Type B pancreatic cell (in vitro differentiated cells): Measurements from ENCODE around the gene DEFB121. TPM values are rescaled to one million over a fixed set of nuclear protein-coding genes. Genes with fewer than 3 reads are reported as not detected.
A peak's percentile ranks its signal among the peaks of the same experiment; 100 is the strongest.

ENCODE experiments used
- DNase-seq: peaks from one replicate; pipeline ENCODE4 v3.0.0; 2021; ENCODE audit warnings: mixed read lengths; ENCODE audit not compliant: unreplicated experiment; ENCODE audit errors: extremely low spot score
- H3K27ac Mint-ChIP-seq: 2 replicates; pipeline ENCODE4 v1.8.0; 2021; ENCODE audit warnings: mild to moderate bottlenecking, mixed read lengths
- H3K27me3 Mint-ChIP-seq: 2 replicates; pipeline ENCODE4 v1.8.0; 2021; ENCODE audit warnings: mixed read lengths
- H3K36me3 Mint-ChIP-seq: 2 replicates; pipeline ENCODE4 v1.8.0; 2021; ENCODE audit warnings: mixed read lengths
- H3K4me1 Mint-ChIP-seq: one replicate; pipeline ENCODE4 v1.8.0; 2021; ENCODE audit warnings: mixed read lengths; ENCODE audit not compliant: unreplicated experiment
- H3K4me3 Mint-ChIP-seq: 2 replicates; pipeline ENCODE4 v1.8.0; 2021; ENCODE audit warnings: mild to moderate bottlenecking, mixed read lengths
- H3K9me3 Mint-ChIP-seq: 2 replicates; pipeline ENCODE4 v1.8.0; 2021; ENCODE audit warnings: mixed read lengths
- long read RNA-seq: library from polyadenylated mRNA; unstranded; transcript quantifications from one replicate; pipeline ENCODE4 v2.0.0, GENCODE V29; 2020
- total RNA-seq: library from RNA; stranded (reverse); gene quantifications from 2 replicates; pipeline ENCODE4 v1.2.1, GENCODE V29; 2021; ENCODE audit warnings: low replicate concordance
- TF ChIP-seq, protein P1 (sequence below): fragments of 200-600 bp; sonication (generic); conservative IDR thresholded peaks from 2 replicates; pipeline ENCODE4 v1.5.0; 2021; ENCODE audit warnings: antibody characterized with exemption, mild to moderate bottlenecking

DEFB121 gene, protein sequence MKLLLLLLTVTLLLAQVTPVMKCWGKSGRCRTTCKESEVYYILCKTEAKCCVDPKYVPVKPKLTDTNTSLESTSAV
- total RNA-seq, result not detected in 2 replicates
- long read RNA-seq, result 0 reads

DNA sequence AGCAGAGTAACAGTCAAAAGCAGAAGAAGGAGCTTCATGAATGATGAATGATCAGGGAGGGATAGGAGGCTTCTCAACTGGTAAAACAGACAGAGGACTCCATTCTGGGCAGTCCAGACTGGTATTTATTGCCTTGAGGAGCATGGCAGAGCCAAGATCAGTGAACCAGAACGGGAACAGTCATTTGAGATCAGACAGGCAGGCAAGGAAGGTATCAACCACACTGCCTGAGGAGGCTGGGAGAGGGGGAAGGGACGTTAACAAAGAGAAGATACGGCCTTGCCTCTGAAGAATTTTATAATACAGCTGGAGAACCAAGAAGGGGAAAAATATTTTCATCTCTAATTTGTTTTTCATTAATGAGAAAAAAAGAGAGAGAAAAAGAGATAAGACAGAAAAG lies at the start of gene DEFB121:
DEFB121 (minus strand) TSS at position 101 of the 400 bp plus-strand sequence; CDS start at position 38, 63 bp downstream.
- Mint-ChIP-seq H3K9me3 (peaks cover 5% of the 10 kb centered on the region), H3K4me3 (no peak within 1 kb of the TSS), H3K36me3 (no peaks in the 10 kb centered on the region), H3K27ac (no peak within 1 kb of the TSS), H3K27me3 (no peaks in the 10 kb centered on the region), H3K4me1 (no peaks in the 10 kb centered on the region)
- DNase-seq, result no peak
- TF ChIP-seq, protein P1, sequence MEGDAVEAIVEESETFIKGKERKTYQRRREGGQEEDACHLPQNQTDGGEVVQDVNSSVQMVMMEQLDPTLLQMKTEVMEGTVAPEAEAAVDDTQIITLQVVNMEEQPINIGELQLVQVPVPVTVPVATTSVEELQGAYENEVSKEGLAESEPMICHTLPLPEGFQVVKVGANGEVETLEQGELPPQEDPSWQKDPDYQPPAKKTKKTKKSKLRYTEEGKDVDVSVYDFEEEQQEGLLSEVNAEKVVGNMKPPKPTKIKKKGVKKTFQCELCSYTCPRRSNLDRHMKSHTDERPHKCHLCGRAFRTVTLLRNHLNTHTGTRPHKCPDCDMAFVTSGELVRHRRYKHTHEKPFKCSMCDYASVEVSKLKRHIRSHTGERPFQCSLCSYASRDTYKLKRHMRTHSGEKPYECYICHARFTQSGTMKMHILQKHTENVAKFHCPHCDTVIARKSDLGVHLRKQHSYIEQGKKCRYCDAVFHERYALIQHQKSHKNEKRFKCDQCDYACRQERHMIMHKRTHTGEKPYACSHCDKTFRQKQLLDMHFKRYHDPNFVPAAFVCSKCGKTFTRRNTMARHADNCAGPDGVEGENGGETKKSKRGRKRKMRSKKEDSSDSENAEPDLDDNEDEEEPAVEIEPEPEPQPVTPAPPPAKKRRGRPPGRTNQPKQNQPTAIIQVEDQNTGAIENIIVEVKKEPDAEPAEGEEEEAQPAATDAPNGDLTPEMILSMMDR, result no peak

DNA sequence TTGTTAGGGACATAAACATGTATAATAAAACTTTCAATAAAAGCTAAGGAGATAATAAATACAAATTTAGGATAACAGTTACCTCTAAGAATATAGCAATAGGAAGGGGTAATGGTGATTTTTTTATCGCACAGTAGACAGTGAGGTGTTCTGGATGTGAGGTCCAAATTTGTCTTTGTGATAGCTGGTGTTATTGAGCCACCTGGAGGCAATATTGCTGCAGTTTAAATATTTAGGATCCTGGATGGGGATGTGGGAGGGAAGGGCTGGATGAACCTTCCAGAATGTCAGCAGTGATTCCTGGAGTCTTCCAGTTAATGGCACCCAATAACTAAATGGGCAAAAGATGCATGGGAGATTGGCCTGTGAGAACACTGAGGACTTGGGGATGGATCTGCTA lies 48.3 kb upstream of the DEFB121 start:
- Mint-ChIP-seq H3K27me3 (peaks cover 3% of the 10 kb centered on the region), H3K4me3 (no peak overlapping the region), H3K27ac (no peak overlapping the region), H3K4me1 (no peaks in the 10 kb centered on the region), H3K9me3 (no peaks in the 10 kb centered on the region), H3K36me3 (no peaks in the 10 kb centered on the region)
- TF ChIP-seq, protein P1, result no peak
- no peak for DNase-seq

DNA sequence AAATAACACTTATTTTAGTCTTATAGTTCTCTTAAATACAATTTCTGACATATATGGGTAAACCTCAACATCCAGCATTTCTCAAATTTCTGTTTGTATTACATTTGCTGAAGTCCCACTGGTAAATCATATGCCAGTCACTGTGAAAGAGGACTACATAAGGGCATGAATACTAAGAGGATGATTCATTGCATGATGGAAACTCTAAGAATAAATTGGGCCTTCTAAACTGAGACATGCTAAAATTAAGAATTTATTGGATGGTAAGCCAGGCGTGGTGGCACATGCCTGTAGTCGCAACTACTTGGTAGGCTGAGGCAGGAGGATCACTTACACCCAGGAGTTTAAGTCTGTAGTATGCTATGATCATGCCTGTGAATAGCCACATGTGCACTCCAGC lies 46.6 kb upstream of the DEFB121 start:
- Mint-ChIP-seq H3K9me3 (no peaks in the 10 kb centered on the region), H3K36me3 (no peaks in the 10 kb centered on the region), H3K4me3 (no peak overlapping the region), H3K4me1 (no peaks in the 10 kb centered on the region), H3K27ac (no peak overlapping the region), H3K27me3 (no peaks in the 10 kb centered on the region)
- DNase-seq, result peak; percentile 24
- TF ChIP-seq, protein P1, result no peak

DNA sequence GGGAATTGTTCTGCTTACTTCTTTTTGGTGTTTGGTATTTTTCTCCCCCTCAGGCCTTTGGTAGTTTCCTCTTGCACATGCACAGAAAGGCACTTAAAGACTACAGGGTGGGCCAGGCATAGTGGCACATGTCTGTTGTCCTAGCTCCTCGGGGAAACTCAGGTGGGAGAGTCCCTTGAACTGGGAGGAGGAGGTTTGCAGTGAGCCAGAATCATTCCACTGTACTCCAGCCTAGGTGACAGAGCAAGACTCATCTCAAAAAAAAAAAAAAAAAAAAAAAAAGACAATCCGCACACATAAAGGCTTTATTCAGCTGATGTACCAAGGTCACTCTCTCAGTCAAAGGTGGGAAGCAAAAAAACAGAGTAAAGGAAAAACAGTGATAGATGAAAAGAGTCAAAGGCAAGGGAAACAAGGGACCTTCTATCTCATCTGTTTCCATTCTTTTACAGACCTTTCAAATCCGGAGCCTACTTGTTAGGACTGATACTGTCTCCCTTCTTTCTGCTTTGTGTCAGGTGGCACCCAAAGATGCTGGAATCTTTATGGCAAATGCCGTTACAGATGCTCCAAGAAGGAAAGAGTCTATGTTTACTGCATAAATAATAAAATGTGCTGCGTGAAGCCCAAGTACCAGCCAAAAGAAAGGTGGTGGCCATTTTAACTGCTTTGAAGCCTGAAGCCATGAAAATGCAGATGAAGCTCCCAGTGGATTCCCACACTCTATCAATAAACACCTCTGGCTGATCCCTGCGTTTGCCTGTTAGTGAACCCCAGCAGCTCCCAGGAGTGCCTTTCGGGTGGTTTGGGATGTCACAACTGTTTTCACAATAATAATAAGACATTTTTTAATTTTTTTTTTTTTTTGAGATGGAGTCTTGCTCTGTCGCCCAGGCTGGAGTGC lies 43.7 kb upstream of the DEFB121 start:
- DNase-seq, result peak; percentile 31
- Mint-ChIP-seq H3K4me1 (no peaks in the 10 kb centered on the region), H3K36me3 (no peaks in the 10 kb centered on the region), H3K27ac (no peak overlapping the region), H3K9me3 (no peaks in the 10 kb centered on the region), H3K27me3 (no peaks in the 10 kb centered on the region), H3K4me3 (no peak overlapping the region)
- TF ChIP-seq, protein P1, result no peak

DNA sequence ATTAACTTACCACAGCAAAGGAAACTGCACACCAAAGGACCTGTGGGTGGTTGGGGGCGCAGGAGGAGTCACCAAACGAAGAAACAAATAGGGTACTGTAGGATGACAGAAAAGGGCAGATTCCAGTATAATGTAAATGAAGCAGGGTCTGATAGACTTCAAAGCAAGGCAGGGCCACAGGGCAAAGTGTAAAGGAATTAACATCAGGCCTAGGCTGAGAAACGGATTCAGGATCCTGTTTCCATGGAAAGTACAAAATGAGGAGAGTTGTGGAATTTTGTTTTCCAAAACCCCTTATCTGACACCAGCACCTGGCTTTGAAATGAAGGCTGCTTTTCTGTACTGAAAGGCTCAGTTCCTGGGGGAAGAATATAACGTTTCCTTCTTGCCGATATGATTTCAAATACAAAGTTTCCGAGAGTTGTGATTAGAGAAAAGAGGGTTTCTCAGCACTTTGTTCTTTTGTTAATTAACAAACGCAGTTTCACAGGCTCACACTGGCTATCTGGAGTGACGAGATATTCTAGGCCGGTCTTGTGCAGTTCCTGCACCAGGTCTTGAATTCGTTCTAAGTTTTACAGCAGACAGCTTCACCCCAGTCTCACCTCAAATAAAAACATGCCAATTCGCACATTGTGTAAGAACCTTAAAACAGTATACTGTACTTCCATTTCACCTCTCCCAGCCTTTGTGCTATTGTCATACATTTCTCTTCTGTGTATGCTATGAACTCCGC lies 40.2 kb upstream of the DEFB121 start:
- Mint-ChIP-seq H3K4me3 (no peak overlapping the region), H3K27ac (no peak overlapping the region), H3K27me3 (no peaks in the 10 kb centered on the region), H3K4me1 (no peaks in the 10 kb centered on the region), H3K36me3 (no peaks in the 10 kb centered on the region), H3K9me3 (no peaks in the 10 kb centered on the region)
- TF ChIP-seq, protein P1, result no peak
- DNase-seq, result no peak
